Middle frontal gyrus (tissue), 1 donor: Measurements from ENCODE around the gene TNFRSF21.
"Not testable (repeated sequence)": the region's sequence is repeated elsewhere in the genome, so short reads cannot be mapped to it uniquely, and the experiment has no call there.

ENCODE experiments used
- DNase-seq: peaks from one replicate; pipeline ENCODE4 v3.0.0-alpha.2; 2015; ENCODE audit warnings: low spot score; ENCODE audit errors: extremely low spot score

The TNFRSF21 gene

GRCh38 chr6:47290124-47290834 is 19.4 kb downstream of the TNFRSF21 start:
- no peak for DNase-seq

DNA sequence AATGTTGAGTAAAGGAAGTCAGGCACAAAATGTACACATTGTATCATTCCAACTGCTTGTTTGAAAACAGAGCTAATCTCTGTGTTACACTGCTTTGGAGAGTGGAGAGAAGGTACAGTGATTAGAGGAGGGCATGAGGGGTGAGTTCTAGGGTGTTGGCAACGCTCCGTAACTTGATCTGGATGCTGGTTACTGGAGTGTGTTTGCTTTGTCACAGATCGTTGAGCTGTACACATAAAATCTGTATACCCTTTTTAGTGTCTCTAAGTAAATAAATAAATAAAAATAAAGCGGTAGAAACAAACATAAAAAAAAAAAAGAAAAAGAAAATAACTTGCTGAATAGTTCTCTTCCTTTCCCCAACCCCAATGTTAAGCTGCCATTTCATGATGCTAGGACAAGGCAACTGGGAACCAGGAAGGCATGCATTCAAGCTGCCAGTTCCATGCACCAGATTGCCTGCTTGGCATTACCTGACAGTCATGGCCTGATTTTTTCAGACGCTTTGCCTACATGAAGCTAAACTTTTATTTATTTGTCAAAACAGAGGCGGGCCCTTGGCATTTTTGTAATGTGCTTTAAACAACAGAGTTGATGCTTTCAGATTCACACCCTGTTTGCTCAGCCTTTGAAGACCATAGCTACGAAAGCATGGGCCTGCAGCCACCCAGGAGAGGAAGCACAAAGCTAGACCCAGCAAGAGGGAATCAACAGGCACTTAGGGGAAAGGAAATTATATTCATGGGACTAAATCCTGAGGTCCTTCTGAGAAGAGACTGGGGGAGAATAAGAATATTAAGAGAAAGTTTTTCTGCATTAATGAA is 21.2 kb downstream of the TNFRSF21 start:
- no peak for DNase-seq

DNA sequence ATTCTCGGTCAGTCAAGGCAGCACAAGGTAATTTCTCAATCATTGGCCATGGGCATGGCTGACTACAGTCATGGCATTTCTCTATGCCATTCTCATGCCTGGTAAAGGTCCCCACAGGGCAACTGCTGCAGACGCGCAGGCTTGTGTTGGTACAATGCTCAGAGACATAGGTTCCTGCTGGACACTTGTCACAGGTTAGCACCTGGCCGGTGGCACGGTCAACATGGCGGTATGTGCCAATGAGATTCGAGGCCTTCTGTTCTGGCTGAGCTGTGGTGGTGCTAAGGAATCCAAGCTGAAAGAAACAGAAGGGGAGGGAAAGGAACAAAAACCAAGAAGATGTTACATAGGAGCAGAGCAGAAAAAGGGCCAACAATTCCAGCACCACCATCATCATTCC is 23.4 kb downstream of the TNFRSF21 start:
- no peak for DNase-seq

- DNase-seq, result no peak
Observed at GRCh38 chr6:47283993-47284392, 25.7 kb downstream of the TNFRSF21 start.

DNA sequence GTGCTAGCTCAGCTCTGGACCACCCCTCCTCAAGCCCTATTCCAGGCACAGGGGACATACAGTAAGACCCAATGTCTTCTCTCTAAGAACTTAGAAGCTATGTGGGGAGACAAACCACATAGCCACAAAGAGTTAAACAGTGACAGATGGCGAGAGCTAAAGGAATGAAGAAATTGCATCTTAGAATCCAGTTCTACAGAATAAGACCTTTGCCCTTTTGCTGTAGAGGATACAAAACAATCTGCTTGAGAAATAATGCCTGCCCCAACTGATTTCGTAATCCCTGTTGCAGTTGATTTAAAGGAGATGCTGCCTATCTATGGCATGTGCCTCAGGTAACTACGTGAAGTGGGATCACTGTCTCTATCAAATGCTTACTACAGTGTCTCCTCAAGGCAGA is 31.2 kb downstream of the TNFRSF21 start:
- DNase-seq, result no peak

DNA sequence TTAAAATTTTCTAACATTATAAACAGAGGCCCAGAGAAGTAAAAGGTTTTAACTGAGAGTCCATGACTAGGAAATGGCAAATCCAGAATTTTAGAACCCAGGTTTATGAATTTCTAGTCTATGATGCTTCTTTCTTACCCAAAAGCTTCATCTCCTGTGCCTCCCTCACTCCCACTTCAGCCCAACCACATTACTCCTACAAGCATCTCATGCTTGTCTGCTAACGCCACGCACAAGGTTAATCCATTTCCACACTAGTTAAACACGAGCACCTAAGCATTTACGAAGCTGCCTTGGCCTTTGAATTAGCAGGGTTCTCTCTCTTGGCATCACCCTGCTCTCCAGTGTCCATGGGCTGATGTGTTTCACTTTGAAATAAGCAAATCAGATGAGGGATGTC is 32.0 kb downstream of the TNFRSF21 start:
- DNase-seq, result no peak

GRCh38 chr6:47276377-47276776 is 33.3 kb downstream of the TNFRSF21 start:
- DNase-seq, result no peak

GRCh38 chr6:47275640-47276039 is 34.1 kb downstream of the TNFRSF21 start:
- no peak for DNase-seq

GRCh38 chr6:47275132-47275531 is 34.6 kb downstream of the TNFRSF21 start:
- DNase-seq, result not testable (repeated sequence)

- no peak for DNase-seq
Observed at GRCh38 chr6:47268572-47269187, 41.0 kb downstream of the TNFRSF21 start.

GRCh38 chr6:47267301-47267700 is 42.4 kb downstream of the TNFRSF21 start:
- no peak for DNase-seq

- DNase-seq, result no peak
Observed at GRCh38 chr6:47265971-47266370, 43.7 kb downstream of the TNFRSF21 start.

- DNase-seq, result no peak
Observed at GRCh38 chr6:47264775-47265184, 44.9 kb downstream of the TNFRSF21 start.

- DNase-seq, result no peak
Observed at GRCh38 chr6:47263268-47263667, 46.4 kb downstream of the TNFRSF21 start.

DNA sequence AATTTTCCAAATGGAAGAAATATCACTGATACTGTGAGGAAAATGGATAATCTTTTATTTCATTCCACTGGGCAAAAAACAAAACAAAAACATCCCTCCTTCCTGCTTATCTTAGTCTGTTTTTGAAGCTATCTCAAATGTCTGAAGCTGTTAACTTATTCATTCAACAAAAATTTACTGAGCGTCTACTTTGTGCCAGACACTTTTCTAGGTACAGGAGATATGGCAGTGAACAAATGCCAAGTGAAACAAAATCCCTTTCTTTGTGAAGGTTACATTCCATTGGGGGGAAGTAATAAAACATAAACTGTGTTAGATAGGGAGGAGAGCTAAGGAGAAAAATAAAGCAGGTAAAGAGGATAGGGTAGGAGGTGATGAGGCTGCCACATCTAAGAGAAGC is 47.5 kb downstream of the TNFRSF21 start:
- no peak for DNase-seq

DNA sequence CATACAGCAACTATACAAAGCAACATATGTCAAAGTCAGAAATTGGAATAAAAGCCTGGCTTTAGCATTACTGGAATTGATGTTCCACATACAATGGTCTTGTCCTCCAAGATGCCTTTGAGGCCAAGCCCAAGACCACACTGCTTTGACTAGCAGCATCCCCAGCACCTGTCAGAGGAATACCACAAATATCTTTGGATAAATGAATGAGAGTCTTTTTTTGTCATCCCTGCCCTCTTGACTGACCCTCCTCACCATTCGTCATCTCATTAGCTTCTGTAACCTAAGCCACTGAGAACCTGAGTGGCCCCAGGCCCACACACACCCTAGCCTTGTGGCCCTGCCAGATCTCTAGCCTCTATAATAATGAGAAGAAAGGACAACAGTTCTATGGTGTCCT is 48.5 kb downstream of the TNFRSF21 start:
- DNase-seq, result no peak

DNA sequence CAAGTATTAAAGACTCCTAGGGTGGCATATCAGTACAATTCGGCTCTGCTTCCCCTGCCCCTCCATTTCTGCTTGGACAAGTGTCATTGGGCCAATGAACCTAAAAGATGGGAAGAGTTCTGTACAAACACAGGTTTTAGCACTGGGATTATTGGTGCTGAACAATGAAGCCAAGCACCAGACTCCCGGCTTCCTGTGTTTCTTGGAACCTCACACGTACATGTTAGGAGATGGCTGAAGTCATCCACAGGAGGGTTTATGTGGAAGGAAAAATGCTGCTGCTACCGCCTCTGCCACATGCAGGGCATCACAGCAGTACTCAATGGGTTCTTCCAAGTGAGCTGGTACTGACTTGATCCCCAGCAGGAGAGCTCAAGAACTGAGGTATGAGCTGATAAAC is 49.7 kb downstream of the TNFRSF21 start:
- DNase-seq, result no peak

DNA sequence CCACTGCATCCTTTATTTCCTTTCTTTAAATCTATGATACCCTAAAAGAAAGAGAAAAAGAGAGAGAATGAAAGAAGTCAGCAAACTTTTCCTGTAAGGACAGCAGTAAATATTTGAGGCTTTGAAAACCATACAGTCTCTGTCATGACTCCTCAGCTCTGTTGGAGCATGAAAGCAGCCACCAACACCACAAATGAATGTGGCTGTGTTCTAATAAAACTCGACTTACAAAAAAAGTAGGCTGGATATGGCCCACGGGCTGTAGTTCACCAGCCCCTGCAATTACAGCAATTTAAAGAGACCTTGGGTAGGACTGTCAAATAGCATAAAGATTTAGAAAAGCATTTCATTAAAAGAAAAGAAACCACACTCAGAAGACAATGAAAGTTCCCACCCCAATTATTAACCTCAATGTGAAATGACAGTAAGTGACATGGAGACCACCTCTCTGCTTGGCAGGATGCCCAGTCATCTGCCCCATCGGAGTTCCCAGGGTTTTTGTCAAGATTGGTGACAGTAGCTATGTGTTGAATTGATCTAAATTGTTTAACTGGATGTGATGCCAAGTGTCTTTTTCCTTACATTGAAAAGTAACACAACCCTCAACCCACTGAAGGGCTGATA is 50.9 kb downstream of the TNFRSF21 start:
- DNase-seq, result no peak

- no peak for DNase-seq
Observed at GRCh38 chr6:47256981-47257730, 52.5 kb downstream of the TNFRSF21 start.

GRCh38 chr6:47256361-47256760 is 53.3 kb downstream of the TNFRSF21 start:
- DNase-seq, result no peak

DNA sequence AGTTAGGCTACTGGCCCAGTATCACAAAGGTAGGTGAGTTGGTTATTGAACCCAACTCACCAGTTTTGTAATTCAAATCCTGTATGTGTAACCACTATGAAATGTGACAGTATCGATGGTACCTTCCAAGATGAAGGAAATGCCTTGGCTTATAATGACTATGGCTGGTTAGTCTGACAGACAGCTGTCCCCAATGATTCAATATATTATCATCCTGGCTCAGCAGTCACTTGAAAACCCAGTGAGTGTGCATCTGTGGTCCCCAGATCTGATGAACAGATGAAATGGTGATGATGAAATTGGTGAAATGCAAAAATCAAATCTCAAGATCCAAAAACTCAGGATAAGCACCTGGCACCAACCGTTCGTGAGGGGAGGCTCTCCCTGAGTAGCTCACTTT is 54.8 kb downstream of the TNFRSF21 start:
- no peak for DNase-seq
